ENCODE measurements around the gene CEMP1.

Gene CEMP1

GRCh38 chr16:2483939-2484897 is 47.0 kb downstream of the CEMP1 start:
- no peak for DNase-seq

- DNase-seq: peak; percentile 63 to 82 (median 73)
Measured at GRCh38 chr16:2482708-2483534, 48.3 kb downstream of the CEMP1 start.

- DNase-seq: no peak
Measured at GRCh38 chr16:2482249-2482648, 49.0 kb downstream of the CEMP1 start.

GRCh38 chr16:2481676-2482075 is 49.5 kb downstream of the CEMP1 start:
- no peak for DNase-seq

GRCh38 chr16:2480948-2481347 is 50.3 kb downstream of the CEMP1 start:
- no peak for DNase-seq

All from NCI-H1417 (cell line).